GM12872 (cell line): ENCODE data around the gene SYTL4.

ENCODE experiments used
- TF ChIP-seq, protein P1 (sequence below): IDR thresholded peaks from 3 replicates; pipeline ENCODE4 v1.5.1; 2011; ENCODE audit warnings: low read depth, mild to moderate bottlenecking, low read length, moderate library complexity; ENCODE audit not compliant: insufficient read depth

SYTL4 gene

DNA sequence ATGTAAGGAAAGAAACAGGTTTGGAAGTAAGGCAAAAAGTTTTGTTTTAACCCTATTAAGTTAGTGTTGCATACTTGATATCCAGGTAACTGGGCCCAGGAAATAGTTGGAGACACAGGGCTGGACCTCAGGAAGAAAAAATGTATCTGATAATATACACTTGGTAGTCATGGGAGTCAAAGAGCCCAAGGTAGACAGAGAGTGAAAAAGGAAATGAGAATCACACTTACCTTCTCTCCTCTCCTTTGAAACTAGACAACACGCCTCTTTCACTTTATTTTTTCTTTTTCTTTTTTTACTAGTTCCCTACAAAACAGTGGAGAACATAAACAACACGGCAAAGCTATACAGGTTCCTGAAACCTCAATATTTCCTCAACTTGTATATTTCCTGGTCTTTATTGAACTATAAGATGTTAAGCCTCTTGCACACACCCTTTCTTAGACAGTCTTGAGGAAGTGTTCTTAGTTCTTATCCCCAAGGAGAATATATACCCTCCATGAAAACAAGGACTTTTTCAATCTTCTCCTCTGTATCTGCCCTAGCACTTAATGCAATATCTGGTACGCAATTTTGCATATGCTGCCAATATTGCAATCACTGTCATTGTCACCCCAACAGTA lies 27.2 kb downstream of the SYTL4 start:
- TF ChIP-seq, protein P1, sequence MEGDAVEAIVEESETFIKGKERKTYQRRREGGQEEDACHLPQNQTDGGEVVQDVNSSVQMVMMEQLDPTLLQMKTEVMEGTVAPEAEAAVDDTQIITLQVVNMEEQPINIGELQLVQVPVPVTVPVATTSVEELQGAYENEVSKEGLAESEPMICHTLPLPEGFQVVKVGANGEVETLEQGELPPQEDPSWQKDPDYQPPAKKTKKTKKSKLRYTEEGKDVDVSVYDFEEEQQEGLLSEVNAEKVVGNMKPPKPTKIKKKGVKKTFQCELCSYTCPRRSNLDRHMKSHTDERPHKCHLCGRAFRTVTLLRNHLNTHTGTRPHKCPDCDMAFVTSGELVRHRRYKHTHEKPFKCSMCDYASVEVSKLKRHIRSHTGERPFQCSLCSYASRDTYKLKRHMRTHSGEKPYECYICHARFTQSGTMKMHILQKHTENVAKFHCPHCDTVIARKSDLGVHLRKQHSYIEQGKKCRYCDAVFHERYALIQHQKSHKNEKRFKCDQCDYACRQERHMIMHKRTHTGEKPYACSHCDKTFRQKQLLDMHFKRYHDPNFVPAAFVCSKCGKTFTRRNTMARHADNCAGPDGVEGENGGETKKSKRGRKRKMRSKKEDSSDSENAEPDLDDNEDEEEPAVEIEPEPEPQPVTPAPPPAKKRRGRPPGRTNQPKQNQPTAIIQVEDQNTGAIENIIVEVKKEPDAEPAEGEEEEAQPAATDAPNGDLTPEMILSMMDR, result no peak

DNA sequence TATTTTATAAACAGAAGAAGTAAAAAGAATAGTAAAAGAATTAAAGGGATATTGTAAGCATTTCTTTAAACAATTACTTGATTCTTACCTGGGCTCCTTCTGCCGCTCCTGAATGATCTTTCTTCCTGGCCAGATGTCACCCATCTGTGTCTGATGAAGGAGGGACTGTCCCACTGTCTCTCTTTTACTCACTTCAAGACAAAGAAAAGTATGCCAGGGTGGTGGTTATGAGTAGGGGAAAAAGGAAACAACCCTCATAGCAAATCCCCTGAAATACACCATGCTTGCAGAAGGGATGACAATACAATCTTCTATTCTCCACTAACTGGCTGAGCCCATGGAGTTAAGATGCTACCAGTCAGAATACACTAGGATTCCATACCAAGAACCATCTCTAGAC lies 31.1 kb downstream of the SYTL4 start:
- TF ChIP-seq, protein P1, result no peak

GRCh38 chrX:100698551-100698950 lies 33.4 kb downstream of the SYTL4 start:
- TF ChIP-seq, protein P1, result no peak

- TF ChIP-seq, protein P1, result no peak
Observed at GRCh38 chrX:100696699-100697351, 35.1 kb downstream of the SYTL4 start.

DNA sequence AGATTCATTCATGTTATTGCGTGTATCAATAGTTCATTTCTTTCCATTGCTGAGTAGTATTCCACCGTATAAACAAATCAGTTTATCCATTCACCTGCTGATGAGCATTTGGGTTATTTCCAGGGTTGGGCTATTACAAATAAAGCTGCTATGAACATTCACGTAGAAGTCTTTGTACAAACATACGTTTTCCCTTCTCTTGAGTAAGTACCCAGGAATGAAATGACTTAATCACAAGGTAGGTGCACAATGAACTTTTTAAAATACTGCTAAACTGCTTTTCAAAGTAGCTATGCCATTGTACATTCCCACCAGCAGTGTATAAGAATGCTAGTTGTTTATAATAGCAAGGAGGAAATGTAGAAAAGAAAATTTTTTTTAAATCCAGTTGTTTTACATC lies 35.9 kb downstream of the SYTL4 start:
- TF ChIP-seq, protein P1, result no peak

- TF ChIP-seq, protein P1, result no peak
Observed at GRCh38 chrX:100695302-100695701, 36.6 kb downstream of the SYTL4 start.

GRCh38 chrX:100687546-100687945 lies 44.4 kb downstream of the SYTL4 start:
- TF ChIP-seq, protein P1, result no peak
